PC-3 (cell line): ENCODE results near the gene OSCAR. TPM values are rescaled to one million over a fixed set of nuclear protein-coding genes. Genes with fewer than 3 reads are reported as not detected.

Experiments
- ATAC-seq: fragments of 200-7000 bp; cut with Tn5 transposase; 2 replicates; pipeline ENCODE4 v1.9.1; 2020; ENCODE audit warnings: mild to moderate bottlenecking, moderate library complexity
- BruUV-seq: library from RNA; stranded (reverse); fragments of 400-500 nt; replicated peaks from 2 replicates; lab custom pipeline; 2021; lab: Mats Ljungman, UMichigan
- CTCF ChIA-PET: fragments of 300-600 bp; sonication (Branson Sonifier 250); formaldehyde crosslinking; loops from one replicate; lab custom pipeline; 2022; ENCODE audit warnings: antibody characterized with exemption; lab: Charles Lee
- POLR2A ChIA-PET: fragments of 300-600 bp; sonication (Branson Sonifier 250); formaldehyde crosslinking; loops from one replicate; lab custom pipeline; 2022; ENCODE audit warnings: antibody characterized with exemption; ENCODE audit not compliant: unreplicated experiment; lab: Charles Lee
- DNase-seq: peaks from one replicate; pipeline ENCODE4 v3.0.0-alpha.2; 2015
- H2AFZ ChIP-seq: fragments of 300-600 bp; sonication (generic); 2 replicates; pipeline ENCODE4 v1.6.0; 2016; ENCODE audit warnings: antibody characterized with exemption, low read length
- H3F3A ChIP-seq: fragments of 300-600 bp; sonication (generic); one replicate; pipeline ENCODE4 v1.6.0; 2017; ENCODE audit warnings: antibody characterized with exemption, low read length, control low read depth, mild to moderate bottlenecking; ENCODE audit not compliant: unreplicated experiment
- H3K27ac ChIP-seq: fragments of 300-600 bp; sonication (generic); 2 replicates; pipeline ENCODE4 v1.5.1; 2016; ENCODE audit warnings: mild to moderate bottlenecking, low read length
- H3K27me3 ChIP-seq: fragments of 300-600 bp; sonication (generic); 2 replicates; pipeline ENCODE4 v1.6.1; 2016; ENCODE audit warnings: low read length, mixed read lengths
- H3K36me3 ChIP-seq: fragments of 300-600 bp; sonication (generic); 2 replicates; pipeline ENCODE4 v1.6.1; 2016; ENCODE audit warnings: low read depth, mixed run types, low read length, mixed read lengths
- H3K4me1 ChIP-seq: fragments of 300-600 bp; sonication (generic); 2 replicates; pipeline ENCODE4 v1.5.1; 2016; ENCODE audit warnings: low read length; ENCODE audit not compliant: insufficient read depth
- H3K4me2 ChIP-seq: fragments of 300-600 bp; sonication (generic); 2 replicates; pipeline ENCODE4 v1.6.0; 2016; ENCODE audit warnings: low read length
- H3K4me3 ChIP-seq: fragments of 300-600 bp; sonication (generic); 2 replicates; pipeline ENCODE4 v1.5.1; 2016; ENCODE audit warnings: mild to moderate bottlenecking, low read length, mixed read lengths
- H3K79me2 ChIP-seq: fragments of 300-600 bp; sonication (generic); 2 replicates; pipeline ENCODE4 v1.6.1; 2017; ENCODE audit warnings: low read length, mixed read lengths
- H3K9ac ChIP-seq: fragments of 300-600 bp; sonication (generic); 2 replicates; pipeline ENCODE4 v1.6.0; 2016; ENCODE audit warnings: mild to moderate bottlenecking, low read length
- H3K9me2 ChIP-seq: fragments of 300-600 bp; sonication (generic); replicated peaks from 2 replicates; pipeline ENCODE4 v1.6.1; 2016; ENCODE audit warnings: mixed run types, low read length, mixed read lengths
- H3K9me3 ChIP-seq: fragments of 300-600 bp; sonication (generic); 2 replicates; pipeline ENCODE4 v1.6.1; 2016; ENCODE audit warnings: low read length, mixed read lengths
- H4K20me1 ChIP-seq: fragments of 300-600 bp; sonication (generic); 2 replicates; pipeline ENCODE4 v1.6.1; 2016; ENCODE audit warnings: low read length, mixed read lengths
- CTCF ChIP-seq: fragments of 300-600 bp; sonication (generic); conservative IDR thresholded peaks from 2 replicates; pipeline ENCODE4 v1.5.1; 2017; ENCODE audit warnings: antibody characterized with exemption, low read depth, mild to moderate bottlenecking, low read length
- EZH2 ChIP-seq: fragments of 300-600 bp; sonication (generic); IDR thresholded peaks from one replicate; pipeline ENCODE4 v1.6.1; 2017; ENCODE audit warnings: antibody characterized with exemption, mild to moderate bottlenecking, low read length; ENCODE audit not compliant: unreplicated experiment
- EZH2phosphoT487 ChIP-seq: fragments of 300-600 bp; sonication (generic); IDR thresholded peaks from 2 replicates; pipeline ENCODE4 v1.6.1; 2018; ENCODE audit warnings: mild to moderate bottlenecking, antibody characterized with exemption, low read length, borderline replicate concordance
- intact Hi-C: fragments of 100-400 bp; cut with micrococcal nuclease; formaldehyde crosslinking; loops from 2 replicates; pipeline ENCODE4 v1.9.0; 2023
- total RNA-seq: library from RNA; depleted of rRNA; stranded (reverse); fragments of >200 nt; gene quantifications from 2 replicates; pipeline ENCODE4 v1.2.3, GENCODE V29; 2014

Gene OSCAR
- total RNA-seq, 1 experiment from 2014 or later: not detected

GRCh38 chr19:54142166-54142780, 41.7 kb upstream of the OSCAR start:
- Histone ChIP-seq H3K27me3 (no peaks in the 10 kb centered on the region), H4K20me1 (peaks cover 40% of the 10 kb centered on the region), H3K9me3 (no peaks in the 10 kb centered on the region), H3K4me1 (peaks cover 14% of the 10 kb centered on the region; the same call in 1 of the 2 replicates), H3K9me2 (no peaks in the 10 kb centered on the region), H3K4me3 (no peak overlapping the region), H3F3A (no peaks in the 10 kb centered on the region), H3K79me2 (peaks cover 54% of the 10 kb centered on the region), H2AFZ (no peak overlapping the region), H3K36me3 (peaks cover 66% of the 10 kb centered on the region), H3K9ac (no peak overlapping the region), H3K4me2 (no peak overlapping the region), H3K27ac (no peak overlapping the region)
- no peak for TF ChIP-seq CTCF
- TF ChIP-seq EZH2phosphoT487: no peak
- TF ChIP-seq EZH2: no peak
- CTCF ChIA-PET: no interaction called here
- intact Hi-C loops: no loop called here
- POLR2A ChIA-PET: no interaction called here
- DNase-seq: no peak
- BruUV-seq: no TSS peak
- no peak for ATAC-seq

DNA sequence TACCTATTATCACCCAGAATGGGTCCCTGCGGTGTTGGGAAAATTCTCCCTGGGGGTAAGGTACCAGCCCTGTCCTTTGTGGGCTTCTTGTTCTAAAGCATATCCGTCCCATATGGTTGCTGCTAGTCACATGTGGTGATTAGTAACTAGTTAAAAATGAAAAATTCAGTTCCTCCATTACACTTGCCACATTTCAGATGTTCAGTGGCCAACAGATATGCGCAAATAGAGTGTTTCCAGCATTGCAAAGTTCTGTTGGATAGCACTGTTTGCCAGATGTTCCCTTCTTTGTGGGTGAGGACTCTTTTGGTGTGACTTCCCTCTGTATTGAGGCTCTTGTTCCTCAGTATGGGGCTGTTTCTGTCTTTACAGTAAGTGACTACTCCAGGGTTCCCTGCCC, 40.8 kb upstream of the OSCAR start:
- BruUV-seq: no TSS peak

More for the DNA sequence above, 40.8 kb upstream of the OSCAR start:
- no peak overlapping the region for H3K4me3 ChIP-seq
- no peak overlapping the region for H2AFZ ChIP-seq
- ATAC-seq (no peak), DNase-seq (no peak)
- ChIA-PET CTCF (no interaction called here), POLR2A (no interaction called here)
- H3K9me2 ChIP-seq: no peaks in the 10 kb centered on the region
- peaks cover 40% of the 10 kb centered on the region for H4K20me1 ChIP-seq
- H3K79me2 ChIP-seq: peaks cover 54% of the 10 kb centered on the region
- H3K27me3 ChIP-seq: no peaks in the 10 kb centered on the region
- no peak overlapping the region for H3K4me2 ChIP-seq
- H3K9ac ChIP-seq: no peak overlapping the region
- H3K4me1 ChIP-seq: peaks cover 14% of the 10 kb centered on the region; the same call in 1 of the 2 replicates
- no peak overlapping the region for H3K27ac ChIP-seq
- TF ChIP-seq EZH2 (no peak), CTCF (no peak), EZH2phosphoT487 (no peak)
- no peaks in the 10 kb centered on the region for H3K9me3 ChIP-seq
- peaks cover 57% of the 10 kb centered on the region for H3K36me3 ChIP-seq
- intact Hi-C loops: no loop called here
- no peaks in the 10 kb centered on the region for H3F3A ChIP-seq
